HepG2 (cell line): ENCODE measurements around the gene NINL. TPM values are rescaled to one million over a fixed set of nuclear protein-coding genes. Genes with fewer than 3 reads are reported as not detected.
A peak's percentile ranks its signal among the peaks of the same experiment; 100 is the strongest.
"Not testable (repeated sequence)": the region's sequence is repeated elsewhere in the genome, so short reads cannot be mapped to it uniquely, and the experiment has no call there.

ENCODE experiments used
- ATAC-seq: fragments of 200-7000 bp; cut with Tn5 transposase; 3 replicates; pipeline ENCODE4 v1.9.1; 2020; ENCODE audit warnings: mild to moderate bottlenecking, moderate library complexity
- BruUV-seq: library from RNA; stranded (reverse); fragments of 400-500 nt; replicated peaks from 2 replicates; lab custom pipeline; 2021; lab: Mats Ljungman, UMichigan
- CTCF ChIA-PET: fragments of 300-600 bp; formaldehyde crosslinking; extraction: SDS; loops from one replicate; lab custom pipeline; 2021; ENCODE audit warnings: low total read pairs, inconsistent platforms, low intra/inter-chr PET ratio; lab: Yijun Ruan, JAX
- POLR2A ChIA-PET: fragments of 350-600 bp; sonication (Branson Sonifier 250); formaldehyde crosslinking; loops from one replicate; lab custom pipeline; 2020; ENCODE audit warnings: antibody characterized with exemption, inconsistent platforms; lab: Yijun Ruan, JAX
- DNase-seq: peaks from one replicate; pipeline ENCODE4 v3.0.0-alpha.2; 2015; ENCODE audit warnings: low spot score
- FAIRE-seq: peaks from 3 replicates; lab custom pipeline; 2011; peaks lifted over from hg19 to GRCh38; lab: Jason Lieb, UNC
- H2AFZ ChIP-seq: one replicate; pipeline ENCODE4 v1.6.1; 2011; ENCODE audit warnings: low read length, inconsistent platforms
- H3K27ac ChIP-seq: fragments of 300-600 bp; 3 replicates; pipeline ENCODE4 v1.8.0; 2011; ENCODE audit warnings: mixed run types, mild to moderate bottlenecking, mixed read lengths, low read length, inconsistent platforms; ENCODE audit not compliant: insufficient read depth; ENCODE audit errors: extremely low read length
- H3K27me3 ChIP-seq, 2 experiments: fragments of 200-600 bp in 1 of 2; 2 replicates in 1 of 2; 3 replicates in 1 of 2; pipeline versions ENCODE4 v1.6.0 to v1.8.0; 2011; ENCODE audit warnings: low read length in 2 of 2, mild to moderate bottlenecking in 2 of 2, moderate library complexity in 2 of 2, inconsistent platforms in 1 of 2; ENCODE audit not compliant: insufficient read depth in 2 of 2, control insufficient read depth in 1 of 2
- H3K36me3 ChIP-seq, 2 experiments: fragments of 200-600 bp in 1 of 2; replicated peaks in 1 of 2; 2 replicates in 1 of 2; 3 replicates in 1 of 2; pipeline versions ENCODE4 v1.5.1 to v1.8.0; 2011; ENCODE audit warnings: low read length in 2 of 2, inconsistent platforms in 1 of 2; ENCODE audit not compliant: insufficient read depth in 2 of 2, control insufficient read depth in 1 of 2
- H3K4me1 ChIP-seq: 2 replicates; pipeline ENCODE4 v1.5.1; 2012; ENCODE audit warnings: low read length, inconsistent platforms; ENCODE audit not compliant: insufficient read depth
- H3K4me2 ChIP-seq: 2 replicates; pipeline ENCODE4 v1.6.0; 2011; ENCODE audit warnings: low read depth, low read length, inconsistent platforms
- H3K4me3 ChIP-seq, 3 experiments: fragments of 200-600 bp in 1 of 3; sonication (generic), shearing (Covaris generic) in 1 of 3; replicated peaks in 1 of 3; 2 replicates each; pipeline ENCODE4 v1.5.1; 2011 to 2016; ENCODE audit warnings: low read length in 3 of 3, inconsistent platforms in 2 of 3, low read depth in 2 of 3, mild to moderate bottlenecking in 2 of 3, control low read depth in 1 of 3, mixed read lengths in 1 of 3; ENCODE audit not compliant: insufficient read depth in 1 of 3
- H3K79me2 ChIP-seq: one replicate; pipeline ENCODE4 v1.6.1; 2011; ENCODE audit warnings: low read length, inconsistent platforms; ENCODE audit not compliant: insufficient read depth
- H3K9ac ChIP-seq: 2 replicates; pipeline ENCODE4 v1.6.0; 2011; ENCODE audit warnings: mild to moderate bottlenecking, low read depth, low read length, inconsistent platforms; ENCODE audit not compliant: insufficient read depth
- H3K9me3 ChIP-seq: 2 replicates; pipeline ENCODE4 v1.5.1; 2012; ENCODE audit warnings: mild to moderate bottlenecking, low read length
- H4K20me1 ChIP-seq: 2 replicates; pipeline ENCODE4 v1.6.0; 2011; ENCODE audit warnings: inconsistent platforms, mild to moderate bottlenecking, low read length, moderate library complexity; ENCODE audit not compliant: insufficient read depth
- ARID4A ChIP-seq: sonication (generic); formaldehyde crosslinking; IDR thresholded peaks from 2 replicates; pipeline ENCODE4 v1.5.0; 2020; ENCODE audit warnings: mild to moderate bottlenecking, missing genetic modification reagents, borderline replicate concordance
- ARID5B ChIP-seq: IDR thresholded peaks from 2 replicates; pipeline ENCODE4 v1.4.0; 2020; ENCODE audit warnings: mild to moderate bottlenecking, missing genetic modification reagents
- BCL6 ChIP-seq: IDR thresholded peaks from 2 replicates; pipeline ENCODE4 v1.6.1; 2016; ENCODE audit warnings: missing genetic modification reagents, missing compliant biosample characterization
- MIXL1 ChIP-seq: IDR thresholded peaks from 2 replicates; pipeline ENCODE4 v1.6.1; 2016
- MTA1 ChIP-seq: sonication (generic); formaldehyde crosslinking; IDR thresholded peaks from 2 replicates; pipeline ENCODE4 v1.4.0; 2020; ENCODE audit warnings: missing genetic modification reagents, mild to moderate bottlenecking, borderline replicate concordance
- SAP130 ChIP-seq: IDR thresholded peaks from 2 replicates; pipeline ENCODE4 v1.6.1; 2016; ENCODE audit warnings: low read depth
- TBX2 ChIP-seq: sonication (generic); formaldehyde crosslinking; IDR thresholded peaks from 2 replicates; pipeline ENCODE4 v1.5.0; 2020; ENCODE audit warnings: missing genetic modification reagents, mild to moderate bottlenecking, borderline replicate concordance
- ZBTB4 ChIP-seq: sonication (generic); formaldehyde crosslinking; IDR thresholded peaks from 2 replicates; pipeline ENCODE4 v1.4.0; 2020; ENCODE audit warnings: missing genetic modification reagents, mild to moderate bottlenecking, borderline replicate concordance
- ZMYM2 ChIP-seq: sonication (generic); formaldehyde crosslinking; IDR thresholded peaks from 2 replicates; pipeline ENCODE4 v1.8.0; 2022; ENCODE audit warnings: mild to moderate bottlenecking, missing genetic modification reagents
- ZNF124 ChIP-seq: sonication (generic); formaldehyde crosslinking; IDR thresholded peaks from 2 replicates; pipeline ENCODE4 v1.4.0; 2020; ENCODE audit warnings: missing genetic modification reagents
- ZNF546 ChIP-seq: sonication (generic); formaldehyde crosslinking; conservative IDR thresholded peaks from 2 replicates; pipeline ENCODE4 v1.8.1; 2023; ENCODE audit warnings: mild to moderate bottlenecking, missing genetic modification reagents
- ZNF605 ChIP-seq: sonication (generic); formaldehyde crosslinking; IDR thresholded peaks from 2 replicates; pipeline ENCODE4 v1.8.0; 2022; ENCODE audit warnings: mild to moderate bottlenecking, missing genetic modification reagents
- ZNF614 ChIP-seq: IDR thresholded peaks from 2 replicates; pipeline ENCODE4 v1.6.1; 2018; ENCODE audit warnings: missing biosample characterization, missing genetic modification reagents, inconsistent platforms, borderline replicate concordance
- WGBS: methylation state at CpG from one replicate; pipeline ENCODE4 v1.1.6; 2017; ENCODE audit warnings: low lambda C conversion rate; 5-methylcytosine and 5-hydroxymethylcytosine counted together
- in situ Hi-C: cut with HindIII; loops from 2 replicates; pipeline ENCODE4 v1.10.0; 2017; ENCODE audit warnings: low pct_unique_long_range_greater_than_20kb; ENCODE audit not compliant: extremely low pct_ligation_motif_present
- intact Hi-C: fragments of 100-400 bp; cut with micrococcal nuclease; formaldehyde crosslinking; loops from one replicate; pipeline ENCODE4 v1.10.0; 2022; ENCODE audit not compliant: unreplicated experiment
- polyA plus RNA-seq, 8 experiments: library from polyadenylated mRNA; depleted of rRNA in 3 of 8; stranded (reverse) in 7 of 8; unstranded in 1 of 8; fragments of >200 nt; fragmentation: Illumina TruSeq in 4 of 8; extraction: Trizol in 4 of 8; gene quantifications; 2 replicates each; pipeline versions ENCODE4 v1.2.1 to v1.2.3, GENCODE V29; 2011 to 2016; ENCODE audit warnings: low read depth in 4 of 8, missing spikeins in 1 of 8, mixed read lengths in 1 of 8; ENCODE audit not compliant: insufficient read depth in 1 of 8
- total RNA-seq, 5 experiments: library from RNA; depleted of rRNA; stranded (reverse); fragments of >200 nt; fragmentation: Illumina TruSeq; extraction: Trizol; gene quantifications; 2 replicates each; pipeline ENCODE4 v1.2.3, GENCODE V29; 2016; ENCODE audit warnings: low read depth in 1 of 5

Gene NINL
- total and polyA plus RNA-seq, 2 of the 13 experiments (the other 11 are each of a cell fraction or from before 2014, with no cell fraction given): 32.3 to 34.3 TPM

GRCh38 chr20:25602914-25603309 is 17.6 kb upstream of the NINL start:
- 58% methylated on average over 8 of the region's 9 CpGs for WGBS
- peak overlapping the region; percentile 69 for H3K27ac ChIP-seq
- in situ Hi-C loops, H3K27me3 ChIP-seq, H4K20me1 ChIP-seq, BruUV-seq, CTCF ChIA-PET, H3K4me3 ChIP-seq, H3K79me2 ChIP-seq, intact Hi-C loops, H2AFZ ChIP-seq, H3K9me3 ChIP-seq, H3K36me3 ChIP-seq: not testable (repeated sequence)
- FAIRE-seq (peak; percentile 73), DNase-seq (peak; percentile 88), ATAC-seq (peak; percentile 80)
- peak overlapping the region; percentile 2; the same call in 1 of the 2 replicates for H3K9ac ChIP-seq
- peaks cover 48% of the 10 kb centered on the region for H3K4me1 ChIP-seq
- POLR2A ChIA-PET: interaction anchor here (1.4 kb wide), 1 partner anchor 18 kb away, joined by 3 read pairs; the partner anchor contains the start of gene NINL
- H3K4me2 ChIP-seq: peak overlapping the region; percentile 41
- TF ChIP-seq TBX2 (CRISPR knock-in tag): peak; percentile 65; the same call in 1 of the 2 replicates
- 0 out of 2 replicates have a peak, but pooled peaks have one; percentile 61 for TF ChIP-seq ZNF546 (CRISPR knock-in tag)
- TF ChIP-seq ZNF605 (CRISPR knock-in tag): peak; percentile 81
- 0 out of 2 replicates have a peak, but pooled peaks have one; percentile 35 for TF ChIP-seq MTA1 (CRISPR knock-in tag)
- TF ChIP-seq SAP130 (CRISPR knock-in tag): peak; percentile 86
- peak; percentile 64; the same call in 1 of the 2 replicates for TF ChIP-seq BCL6 (CRISPR knock-in tag)
- peak; percentile 71; the same call in 1 of the 2 replicates for TF ChIP-seq ZMYM2 (CRISPR knock-in tag)
- TF ChIP-seq ARID5B (CRISPR knock-in tag): peak; percentile 91
- peak; percentile 79; the same call in 1 of the 2 replicates for TF ChIP-seq ARID4A
- TF ChIP-seq ZNF124: 0 out of 2 replicates have a peak, but pooled peaks have one; percentile 28
- TF ChIP-seq MIXL1: peak; percentile 92
- peak; percentile 64; the same call in 1 of the 2 replicates for TF ChIP-seq ZNF614 (CRISPR knock-in tag)
- TF ChIP-seq ZBTB4 (CRISPR knock-in tag): peak; percentile 85; the same call in 1 of the 2 replicates
